ENCODE measurements around the gene ZNF217.
"Not testable (repeated sequence)": the region's sequence is repeated elsewhere in the genome, so short reads cannot be mapped to it uniquely, and the experiment has no call there.

The ZNF217 gene

GRCh38 chr20:53623134-53623453 lies 29.5 kb upstream of the ZNF217 start:
- H3K9ac ChIP-seq (ENCODE audit: low read length), result peak overlapping the region; percentile 73
- H3K36me3 ChIP-seq (replicated peaks; ENCODE audit: low read depth, low read length), result no peaks in the 10 kb centered on the region
- H2AFZ ChIP-seq (ENCODE audit: low read depth, low read length), result peak overlapping the region; percentile 95
- TF ChIP-seq CTCF (IDR thresholded peaks at IDR 0.05; ENCODE audit: low read depth, low read length) (peak; percentile 20; the same call in 1 of the 2 replicates), EZH2phosphoT487 (IDR thresholded peaks at IDR 0.05; ENCODE audit: low read depth) (no peak)
- peak overlapping the region; percentile 83 for H3K4me2 ChIP-seq (ENCODE audit: low read length)
- H3K4me1 ChIP-seq (ENCODE audit: low read length), result peaks cover 39% of the 10 kb centered on the region
- no peaks in the 10 kb centered on the region for H3K27me3 ChIP-seq (ENCODE audit: low read depth, low read length)
- H3K4me3 ChIP-seq (ENCODE audit: low read length), result peak overlapping the region; percentile 74
- H3K9me3 ChIP-seq (ENCODE audit: insufficient read depth, low read length), result no peaks in the 10 kb centered on the region
- H3K79me2 ChIP-seq (ENCODE audit: low read length), result no peaks in the 10 kb centered on the region
- H4K20me1 ChIP-seq (ENCODE audit: insufficient read depth, low read length), result no peaks in the 10 kb centered on the region
- peak overlapping the region; percentile 67 for H3K27ac ChIP-seq (ENCODE audit: low read length)

GRCh38 chr20:53622247-53623133 lies 28.9 kb upstream of the ZNF217 start:
- no peaks in the 10 kb centered on the region for H4K20me1 ChIP-seq (ENCODE audit: insufficient read depth, low read length)
- H3K27ac ChIP-seq (ENCODE audit: low read length), result peak overlapping the region; percentile 67
- no peaks in the 10 kb centered on the region for H3K79me2 ChIP-seq (ENCODE audit: low read length)
- peak overlapping the region; percentile 83 for H3K4me2 ChIP-seq (ENCODE audit: low read length)
- H2AFZ ChIP-seq (ENCODE audit: low read depth, low read length), result peak overlapping the region; percentile 79
- H3K36me3 ChIP-seq (replicated peaks; ENCODE audit: low read depth, low read length), result no peaks in the 10 kb centered on the region
- H3K9me3 ChIP-seq (ENCODE audit: insufficient read depth, low read length), result no peaks in the 10 kb centered on the region
- peaks cover 35% of the 10 kb centered on the region for H3K4me1 ChIP-seq (ENCODE audit: low read length)
- peak overlapping the region; percentile 74 for H3K4me3 ChIP-seq (ENCODE audit: low read length)
- H3K9ac ChIP-seq (ENCODE audit: low read length), result peak overlapping the region; percentile 73
- TF ChIP-seq CTCF (IDR thresholded peaks at IDR 0.05; ENCODE audit: low read depth, low read length) (no peak), EZH2phosphoT487 (IDR thresholded peaks at IDR 0.05; ENCODE audit: low read depth) (no peak)
- no peaks in the 10 kb centered on the region for H3K27me3 ChIP-seq (ENCODE audit: low read depth, low read length)

GRCh38 chr20:53621482-53622246 lies 28.0 kb upstream of the ZNF217 start:
- Histone ChIP-seq H3K79me2 (ENCODE audit: low read length) (no peaks in the 10 kb centered on the region), H3K4me2 (ENCODE audit: low read length) (peak overlapping the region; percentile 83), H2AFZ (ENCODE audit: low read depth, low read length) (peak overlapping the region; percentile 79), H3K4me3 (ENCODE audit: low read length) (no peak overlapping the region), H4K20me1 (ENCODE audit: insufficient read depth, low read length) (no peaks in the 10 kb centered on the region), H3K27ac (ENCODE audit: low read length) (peak overlapping the region; percentile 67), H3K4me1 (ENCODE audit: low read length) (peaks cover 33% of the 10 kb centered on the region), H3K9me3 (ENCODE audit: insufficient read depth, low read length) (no peaks in the 10 kb centered on the region), H3K36me3 (replicated peaks; ENCODE audit: low read depth, low read length) (no peaks in the 10 kb centered on the region), H3K9ac (ENCODE audit: low read length) (no peak overlapping the region; the same call in 1 of the 2 replicates), H3K27me3 (ENCODE audit: low read depth, low read length) (no peaks in the 10 kb centered on the region)
- TF ChIP-seq EZH2phosphoT487 (IDR thresholded peaks at IDR 0.05; ENCODE audit: low read depth), result no peak
- no peak for TF ChIP-seq CTCF (IDR thresholded peaks at IDR 0.05; ENCODE audit: low read depth, low read length)

GRCh38 chr20:53618490-53619000 lies 24.9 kb upstream of the ZNF217 start:
- not testable (repeated sequence) for H3K27ac ChIP-seq (ENCODE audit: low read length); H3K36me3 ChIP-seq (replicated peaks; ENCODE audit: low read depth, low read length); H3K4me2 ChIP-seq (ENCODE audit: low read length); H4K20me1 ChIP-seq (ENCODE audit: insufficient read depth, low read length); H3K79me2 ChIP-seq (ENCODE audit: low read length); H3K9me3 ChIP-seq (ENCODE audit: insufficient read depth, low read length); H2AFZ ChIP-seq (ENCODE audit: low read depth, low read length); H3K27me3 ChIP-seq (ENCODE audit: low read depth, low read length); H3K9ac ChIP-seq (ENCODE audit: low read length); H3K4me3 ChIP-seq (ENCODE audit: low read length)
- H3K4me1 ChIP-seq (ENCODE audit: low read length), result peaks cover 23% of the 10 kb centered on the region

Data from OCI-LY3 (cell line).